Neutrophil (primary cell): ENCODE measurements around the gene OGDHL.

Experiments
- H3K27ac ChIP-seq: fragments of 200-600 bp; sonication (generic); 2 replicates; pipeline ENCODE4 v1.5.1; 2016; ENCODE audit warnings: mild to moderate bottlenecking, moderate library complexity
- H3K27me3 ChIP-seq: fragments of 200-600 bp; sonication (generic); 2 replicates; pipeline ENCODE4 v1.6.0; 2016; ENCODE audit warnings: mild to moderate bottlenecking
- H3K36me3 ChIP-seq: fragments of 200-600 bp; sonication (generic); 2 replicates; pipeline ENCODE4 v1.5.1; 2017
- H3K4me1 ChIP-seq, 2 experiments: fragments of 200-600 bp in 1 of 2; sonication (generic) in 1 of 2; 1 replicate in 1 of 2; 2 replicates in 1 of 2; pipeline versions ENCODE4 v1.5.1 to v1.6.1; 2013 to 2016; ENCODE audit warnings: low read depth in 1 of 2, low read length in 1 of 2, mild to moderate bottlenecking in 1 of 2, moderate library complexity in 1 of 2; ENCODE audit not compliant: control insufficient read depth in 1 of 2, insufficient read depth in 1 of 2
- H3K4me3 ChIP-seq, 2 experiments: fragments of 200-600 bp in 1 of 2; sonication (generic) in 1 of 2; 1 replicate in 1 of 2; 2 replicates in 1 of 2; pipeline ENCODE4 v1.5.1; 2013 to 2016; ENCODE audit warnings: low read depth in 1 of 2, low read length in 1 of 2, mild to moderate bottlenecking in 1 of 2, moderate library complexity in 1 of 2
- H3K9me3 ChIP-seq: fragments of 200-600 bp; sonication (generic); 2 replicates; pipeline ENCODE4 v1.5.1; 2016
- TF ChIP-seq, protein P1 (sequence below): fragments of 200-600 bp; sonication (generic); IDR thresholded peaks from 2 replicates; pipeline ENCODE4 v1.5.1; 2016; ENCODE audit warnings: antibody characterized with exemption

OGDHL gene

DNA sequence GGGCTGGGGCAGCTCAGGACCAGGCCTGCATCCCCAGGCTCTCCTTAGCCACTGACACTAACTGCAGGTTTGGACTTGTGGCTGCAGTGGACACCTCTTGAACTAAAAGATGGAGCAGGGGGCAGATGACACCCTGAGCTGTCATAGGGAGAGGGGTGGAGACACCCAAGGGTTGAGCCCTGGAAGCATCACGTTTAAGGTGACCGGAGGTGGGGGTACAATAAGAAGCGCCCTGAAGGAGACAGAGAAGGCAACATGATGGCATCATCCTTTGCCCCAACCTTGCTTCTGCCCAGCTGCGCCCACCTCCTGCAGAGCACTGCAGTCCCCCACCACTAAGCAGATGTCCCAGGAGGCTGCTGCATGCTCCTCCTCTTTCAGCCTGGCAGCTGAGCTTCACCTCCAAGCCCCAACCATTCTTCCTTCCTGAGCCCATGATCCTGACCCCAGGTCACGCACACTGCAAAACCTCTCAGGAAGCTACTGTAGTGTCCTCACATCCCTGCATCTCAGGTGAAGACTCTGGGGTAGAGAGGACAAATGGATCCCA is 25.5 kb downstream of the OGDHL start:
- TF ChIP-seq, protein P1, sequence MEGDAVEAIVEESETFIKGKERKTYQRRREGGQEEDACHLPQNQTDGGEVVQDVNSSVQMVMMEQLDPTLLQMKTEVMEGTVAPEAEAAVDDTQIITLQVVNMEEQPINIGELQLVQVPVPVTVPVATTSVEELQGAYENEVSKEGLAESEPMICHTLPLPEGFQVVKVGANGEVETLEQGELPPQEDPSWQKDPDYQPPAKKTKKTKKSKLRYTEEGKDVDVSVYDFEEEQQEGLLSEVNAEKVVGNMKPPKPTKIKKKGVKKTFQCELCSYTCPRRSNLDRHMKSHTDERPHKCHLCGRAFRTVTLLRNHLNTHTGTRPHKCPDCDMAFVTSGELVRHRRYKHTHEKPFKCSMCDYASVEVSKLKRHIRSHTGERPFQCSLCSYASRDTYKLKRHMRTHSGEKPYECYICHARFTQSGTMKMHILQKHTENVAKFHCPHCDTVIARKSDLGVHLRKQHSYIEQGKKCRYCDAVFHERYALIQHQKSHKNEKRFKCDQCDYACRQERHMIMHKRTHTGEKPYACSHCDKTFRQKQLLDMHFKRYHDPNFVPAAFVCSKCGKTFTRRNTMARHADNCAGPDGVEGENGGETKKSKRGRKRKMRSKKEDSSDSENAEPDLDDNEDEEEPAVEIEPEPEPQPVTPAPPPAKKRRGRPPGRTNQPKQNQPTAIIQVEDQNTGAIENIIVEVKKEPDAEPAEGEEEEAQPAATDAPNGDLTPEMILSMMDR = no peak
- no peaks in the 10 kb centered on the region for H3K27me3 ChIP-seq
- peaks cover 7 to 8% of the 10 kb centered on the region in 2 experiments for H3K4me1 ChIP-seq
- no peaks in the 10 kb centered on the region for H3K36me3 ChIP-seq
- no peak overlapping the region for H3K27ac ChIP-seq
- H3K9me3 ChIP-seq = no peaks in the 10 kb centered on the region
- H3K4me3 ChIP-seq = no peak overlapping the region

DNA sequence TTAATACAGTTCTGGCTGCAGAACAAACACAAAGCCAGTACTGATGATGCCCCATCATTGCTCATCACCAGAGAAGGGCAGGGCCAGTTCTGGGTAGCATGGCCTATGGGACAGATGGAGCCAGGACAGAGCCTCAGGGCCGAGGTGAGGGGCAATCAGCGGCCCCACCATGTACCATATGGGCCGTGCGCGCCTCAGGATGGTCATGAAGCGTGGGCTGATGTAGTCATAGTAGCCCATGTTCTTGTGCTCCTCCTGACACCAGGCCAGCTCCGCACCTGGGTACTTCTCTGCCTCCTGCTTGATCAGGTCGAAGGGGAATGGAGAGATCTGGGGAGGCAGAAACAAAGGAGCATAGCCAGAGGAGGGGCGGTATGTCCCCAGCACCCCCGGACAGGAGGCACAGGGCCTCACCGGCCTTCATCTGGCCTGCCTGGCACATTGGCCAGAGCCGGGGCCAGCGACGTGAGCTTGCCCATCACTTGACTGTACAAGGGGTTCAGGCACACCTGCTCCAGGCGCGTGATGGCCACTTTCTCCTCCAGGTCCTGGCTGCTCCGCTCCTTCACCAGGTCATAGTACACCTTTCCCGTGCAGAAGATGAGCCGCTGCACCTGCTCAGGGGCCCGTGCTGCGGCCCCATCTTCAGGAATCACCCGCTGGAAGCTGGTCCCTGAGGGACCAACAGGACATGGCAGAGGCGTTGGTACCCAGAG is 26.1 kb downstream of the OGDHL start:
- no peaks in the 10 kb centered on the region for H3K36me3 ChIP-seq
- H3K4me1 ChIP-seq = peaks cover 7 to 8% of the 10 kb centered on the region in 2 experiments
- H3K27ac ChIP-seq = no peak overlapping the region
- no peaks in the 10 kb centered on the region for H3K27me3 ChIP-seq
- H3K9me3 ChIP-seq = no peaks in the 10 kb centered on the region
- TF ChIP-seq, protein P1 = no peak
- H3K4me3 ChIP-seq = no peak overlapping the region

DNA sequence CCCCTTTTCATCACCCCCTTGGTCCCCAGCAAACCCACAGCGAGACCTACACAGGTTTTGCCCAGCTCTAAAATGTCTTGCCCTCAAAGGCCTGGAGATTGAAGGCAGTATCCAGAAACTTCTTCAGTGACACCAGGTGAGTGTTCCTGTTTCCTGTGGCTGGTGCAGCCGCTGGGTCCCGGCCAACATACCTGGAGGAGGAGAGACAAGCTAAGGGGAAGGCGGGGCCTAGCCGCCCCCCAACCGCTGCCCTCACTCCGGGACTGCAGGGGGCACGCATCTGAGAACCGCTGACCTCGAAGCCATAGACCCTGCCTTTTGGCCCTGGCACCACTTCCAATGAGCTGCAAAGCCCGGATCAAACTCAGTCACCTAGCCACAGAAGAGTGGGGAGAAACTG is 27.0 kb downstream of the OGDHL start:
- peaks cover 7 to 8% of the 10 kb centered on the region in 2 experiments for H3K4me1 ChIP-seq
- no peaks in the 10 kb centered on the region for H3K9me3 ChIP-seq
- no peak overlapping the region for H3K27ac ChIP-seq
- no peaks in the 10 kb centered on the region for H3K36me3 ChIP-seq
- H3K4me3 ChIP-seq = no peak overlapping the region
- H3K27me3 ChIP-seq = no peaks in the 10 kb centered on the region
- TF ChIP-seq, protein P1 = no peak

DNA sequence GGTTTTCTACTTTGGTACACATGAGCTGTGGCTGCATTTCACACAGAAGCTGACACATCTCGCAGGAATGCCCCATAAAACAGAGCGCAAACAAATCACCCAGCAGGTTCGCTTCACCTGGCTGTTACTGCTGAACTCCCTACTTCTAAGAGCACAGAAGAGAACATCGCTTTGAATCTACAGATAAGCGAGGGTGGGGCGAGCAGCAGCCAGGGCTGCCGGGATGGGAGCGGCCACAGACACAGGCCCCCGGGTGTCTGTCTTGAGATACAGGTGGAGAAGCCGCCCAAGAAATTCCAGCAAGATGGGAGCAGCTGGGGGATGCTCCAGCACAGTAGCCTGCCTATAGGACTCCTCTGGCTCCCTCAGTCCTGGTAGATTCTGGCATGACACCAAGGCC is 27.4 kb downstream of the OGDHL start:
- no peaks in the 10 kb centered on the region for H3K36me3 ChIP-seq
- H3K27ac ChIP-seq = no peak overlapping the region
- H3K4me1 ChIP-seq = peaks cover 7 to 8% of the 10 kb centered on the region in 2 experiments
- H3K4me3 ChIP-seq = no peak overlapping the region
- TF ChIP-seq, protein P1 = no peak
- no peaks in the 10 kb centered on the region for H3K9me3 ChIP-seq
- H3K27me3 ChIP-seq = no peaks in the 10 kb centered on the region

DNA sequence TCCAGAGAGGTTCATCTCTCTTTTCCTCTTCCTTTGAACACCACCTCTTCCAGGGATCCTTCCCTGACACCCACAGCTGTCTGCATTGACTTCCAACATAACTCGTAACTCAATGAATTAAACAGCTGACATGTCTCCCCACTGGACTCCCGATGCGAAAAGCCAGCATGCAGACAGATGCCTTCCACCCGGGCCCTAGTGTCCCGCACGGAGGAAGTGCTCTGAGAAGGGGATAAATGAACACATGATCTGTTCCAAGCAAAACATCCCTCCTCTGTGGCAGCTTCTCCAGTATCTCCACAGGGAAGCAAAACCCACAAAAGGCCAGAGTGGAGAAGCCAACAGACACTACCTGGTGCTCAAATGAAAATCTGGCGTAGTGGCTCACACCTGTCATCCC is 28.3 kb downstream of the OGDHL start:
- H3K4me1 ChIP-seq = peaks cover 7 to 8% of the 10 kb centered on the region in 2 experiments
- H3K27ac ChIP-seq = no peak overlapping the region
- no peak overlapping the region for H3K4me3 ChIP-seq
- no peaks in the 10 kb centered on the region for H3K36me3 ChIP-seq
- no peaks in the 10 kb centered on the region for H3K27me3 ChIP-seq
- H3K9me3 ChIP-seq = no peaks in the 10 kb centered on the region
- TF ChIP-seq, protein P1 = no peak
